HCT116 (cell line): ENCODE data around the gene TATDN2.

Experiments used
- CTCF ChIP-seq, 3 experiments: fragments of 200-600 bp in 1 of 3; sonication (generic) in 1 of 3; IDR thresholded peaks in 2 of 3; conservative IDR thresholded peaks in 1 of 3; 2 replicates each; pipeline ENCODE4 v1.5.1; 2012 to 2017; ENCODE audit warnings: low read depth in 2 of 3, low read length in 2 of 3, antibody characterized with exemption in 1 of 3, borderline replicate concordance in 1 of 3, control low read depth in 1 of 3, mild to moderate bottlenecking in 1 of 3, mixed read lengths in 1 of 3, mixed run types in 1 of 3, moderate library complexity in 1 of 3; ENCODE audit not compliant: insufficient read depth in 1 of 3
- EZH2 ChIP-seq: fragments of 200-600 bp; sonication (generic); IDR thresholded peaks from 2 replicates; pipeline ENCODE4 v1.6.1; 2017; ENCODE audit warnings: antibody characterized with exemption, mixed run types
- EZH2phosphoT487 ChIP-seq: fragments of 200-600 bp; IDR thresholded peaks from 2 replicates; pipeline ENCODE4 v1.6.1; 2018; ENCODE audit warnings: antibody characterized with exemption, borderline replicate concordance
- FOSL1 ChIP-seq: IDR thresholded peaks from 2 replicates; pipeline ENCODE4 v1.6.1; 2012; ENCODE audit warnings: low read depth
- POLR2A ChIP-seq: IDR thresholded peaks from 2 replicates; pipeline ENCODE4 v1.7.0; 2011; ENCODE audit warnings: borderline replicate concordance; ENCODE audit not compliant: insufficient read depth, insufficient read length; ENCODE audit errors: extremely low read depth
- POLR2AphosphoS5 ChIP-seq: IDR thresholded peaks from 2 replicates; pipeline ENCODE4 v1.6.1; 2011; ENCODE audit warnings: mild to moderate bottlenecking, low read depth, low read length, moderate library complexity
- REST ChIP-seq: IDR thresholded peaks from 2 replicates; pipeline ENCODE4 v1.6.1; 2012; ENCODE audit warnings: low read depth
- SP1 ChIP-seq: IDR thresholded peaks from 2 replicates; pipeline ENCODE4 v1.6.1; 2012; ENCODE audit warnings: low read depth
- YY1 ChIP-seq: IDR thresholded peaks from 2 replicates; pipeline ENCODE4 v1.6.1; 2011; ENCODE audit warnings: low read length, low read depth, moderate library complexity, mild to moderate bottlenecking; ENCODE audit not compliant: insufficient replicate concordance; ENCODE audit errors: extremely low read depth

- TF ChIP-seq CTCF (IDR thresholded peaks at IDR 0.05 in 2 of 3, conservative IDR thresholded peaks at IDR 0.05 in 1 of 3; ENCODE audit: borderline replicate concordance in 1 of 3, insufficient read depth in 1 of 3, low read depth in 2 of 3, low read length in 2 of 3) = no peak
- no peak for TF ChIP-seq POLR2A
- TF ChIP-seq FOSL1 = no peak
- TF ChIP-seq EZH2 = no peak
- TF ChIP-seq YY1 = no peak
- no peak for TF ChIP-seq SP1
- TF ChIP-seq REST = no peak
- TF ChIP-seq POLR2AphosphoS5 = no peak
- TF ChIP-seq EZH2phosphoT487 = no peak
These were observed 81.3 kb downstream of the TATDN2 start for GRCh38 chr3:10329495-10330015.
